ENCODE data around the gene SLC66A3.
A peak's percentile ranks its signal among the peaks of the same experiment; 100 is the strongest.

The SLC66A3 gene

GRCh38 chr2:11187083-11187619 is 31.9 kb downstream of the SLC66A3 start:
- peak; percentile 57 for DNase-seq (ENCODE audit: low read depth)
- Histone ChIP-seq H3K4me3 (ENCODE audit: low read length) (no peak overlapping the region), H3K9ac (ENCODE audit: low read length) (no peak overlapping the region), H3K4me1 (ENCODE audit: control insufficient read depth, insufficient read depth, low read length) (peaks cover 11% of the 10 kb centered on the region), H3K9me3 (ENCODE audit: control insufficient read depth, low read length) (no peaks in the 10 kb centered on the region), H3K27me3 (replicated peaks; ENCODE audit: control insufficient read depth, insufficient read depth, low read length) (no peaks in the 10 kb centered on the region), H3K36me3 (ENCODE audit: control insufficient read depth, insufficient read depth, low read length, severe bottlenecking) (peaks cover 87% of the 10 kb centered on the region)

- H3K4me1 ChIP-seq (ENCODE audit: control insufficient read depth, insufficient read depth, low read length) = peaks cover 16% of the 10 kb centered on the region
- no peaks in the 10 kb centered on the region for H3K9me3 ChIP-seq (ENCODE audit: control insufficient read depth, low read length)
- no peak for DNase-seq (ENCODE audit: low read depth)
- H3K9ac ChIP-seq (ENCODE audit: low read length) = no peak overlapping the region
- H3K36me3 ChIP-seq (ENCODE audit: control insufficient read depth, insufficient read depth, low read length, severe bottlenecking) = peaks cover 87% of the 10 kb centered on the region
- H3K4me3 ChIP-seq (ENCODE audit: low read length) = no peak overlapping the region
- H3K27me3 ChIP-seq (replicated peaks; ENCODE audit: control insufficient read depth, insufficient read depth, low read length) = no peaks in the 10 kb centered on the region
Observed at GRCh38 chr2:11187731-11188130, 32.5 kb downstream of the SLC66A3 start.

- H3K4me1 ChIP-seq (ENCODE audit: control insufficient read depth, insufficient read depth, low read length) = peaks cover 16% of the 10 kb centered on the region
- no peak overlapping the region for H3K9ac ChIP-seq (ENCODE audit: low read length)
- H3K27me3 ChIP-seq (replicated peaks; ENCODE audit: control insufficient read depth, insufficient read depth, low read length) = no peaks in the 10 kb centered on the region
- no peak overlapping the region for H3K4me3 ChIP-seq (ENCODE audit: low read length)
- H3K36me3 ChIP-seq (ENCODE audit: control insufficient read depth, insufficient read depth, low read length, severe bottlenecking) = peaks cover 100% of the 10 kb centered on the region
- DNase-seq (ENCODE audit: low read depth) = no peak
- no peaks in the 10 kb centered on the region for H3K9me3 ChIP-seq (ENCODE audit: control insufficient read depth, low read length)
Observed at GRCh38 chr2:11196246-11196645, 41.0 kb downstream of the SLC66A3 start.

GRCh38 chr2:11200651-11201050 is 45.4 kb downstream of the SLC66A3 start:
- Histone ChIP-seq H3K4me1 (ENCODE audit: control insufficient read depth, insufficient read depth, low read length) (peaks cover 26% of the 10 kb centered on the region), H3K9ac (ENCODE audit: low read length) (no peak overlapping the region), H3K4me3 (ENCODE audit: low read length) (no peak overlapping the region), H3K36me3 (ENCODE audit: control insufficient read depth, insufficient read depth, low read length, severe bottlenecking) (peaks cover 88% of the 10 kb centered on the region), H3K9me3 (ENCODE audit: control insufficient read depth, low read length) (no peaks in the 10 kb centered on the region), H3K27me3 (replicated peaks; ENCODE audit: control insufficient read depth, insufficient read depth, low read length) (no peaks in the 10 kb centered on the region)
- no peak for DNase-seq (ENCODE audit: low read depth)

GRCh38 chr2:11201969-11202368 is 46.7 kb downstream of the SLC66A3 start:
- H3K27me3 ChIP-seq (replicated peaks; ENCODE audit: control insufficient read depth, insufficient read depth, low read length) = no peaks in the 10 kb centered on the region
- peaks cover 88% of the 10 kb centered on the region for H3K36me3 ChIP-seq (ENCODE audit: control insufficient read depth, insufficient read depth, low read length, severe bottlenecking)
- no peak for DNase-seq (ENCODE audit: low read depth)
- no peak overlapping the region for H3K9ac ChIP-seq (ENCODE audit: low read length)
- peaks cover 24% of the 10 kb centered on the region for H3K4me1 ChIP-seq (ENCODE audit: control insufficient read depth, insufficient read depth, low read length)
- H3K9me3 ChIP-seq (ENCODE audit: control insufficient read depth, low read length) = no peaks in the 10 kb centered on the region
- H3K4me3 ChIP-seq (ENCODE audit: low read length) = no peak overlapping the region

- no peaks in the 10 kb centered on the region for H3K9me3 ChIP-seq (ENCODE audit: control insufficient read depth, low read length)
- peak overlapping the region; percentile 34 for H3K9ac ChIP-seq (ENCODE audit: low read length)
- H3K4me3 ChIP-seq (ENCODE audit: low read length) = peak overlapping the region; percentile 48
- H3K4me1 ChIP-seq (ENCODE audit: control insufficient read depth, insufficient read depth, low read length) = peaks cover 24% of the 10 kb centered on the region
- H3K27me3 ChIP-seq (replicated peaks; ENCODE audit: control insufficient read depth, insufficient read depth, low read length) = no peaks in the 10 kb centered on the region
- peak; percentile 45 for DNase-seq (ENCODE audit: low read depth)
- peaks cover 86% of the 10 kb centered on the region for H3K36me3 ChIP-seq (ENCODE audit: control insufficient read depth, insufficient read depth, low read length, severe bottlenecking)
Observed at GRCh38 chr2:11203480-11203879, 48.2 kb downstream of the SLC66A3 start.

GRCh38 chr2:11208083-11208482 is 52.8 kb downstream of the SLC66A3 start:
- H3K9me3 ChIP-seq (ENCODE audit: control insufficient read depth, low read length) = no peaks in the 10 kb centered on the region
- peaks cover 31% of the 10 kb centered on the region for H3K4me1 ChIP-seq (ENCODE audit: control insufficient read depth, insufficient read depth, low read length)
- no peak overlapping the region for H3K9ac ChIP-seq (ENCODE audit: low read length)
- no peak for DNase-seq (ENCODE audit: low read depth)
- H3K36me3 ChIP-seq (ENCODE audit: control insufficient read depth, insufficient read depth, low read length, severe bottlenecking) = peaks cover 86% of the 10 kb centered on the region
- no peak overlapping the region for H3K4me3 ChIP-seq (ENCODE audit: low read length)
- H3K27me3 ChIP-seq (replicated peaks; ENCODE audit: control insufficient read depth, insufficient read depth, low read length) = no peaks in the 10 kb centered on the region

GRCh38 chr2:11212645-11213044 is 57.4 kb downstream of the SLC66A3 start:
- peaks cover 95% of the 10 kb centered on the region for H3K36me3 ChIP-seq (ENCODE audit: control insufficient read depth, insufficient read depth, low read length, severe bottlenecking)
- H3K4me1 ChIP-seq (ENCODE audit: control insufficient read depth, insufficient read depth, low read length) = peaks cover 21% of the 10 kb centered on the region
- no peaks in the 10 kb centered on the region for H3K9me3 ChIP-seq (ENCODE audit: control insufficient read depth, low read length)
- no peak overlapping the region for H3K4me3 ChIP-seq (ENCODE audit: low read length)
- H3K9ac ChIP-seq (ENCODE audit: low read length) = no peak overlapping the region
- H3K27me3 ChIP-seq (replicated peaks; ENCODE audit: control insufficient read depth, insufficient read depth, low read length) = no peaks in the 10 kb centered on the region
- DNase-seq (ENCODE audit: low read depth) = no peak

- DNase-seq (ENCODE audit: low read depth) = no peak
- peaks cover 95% of the 10 kb centered on the region for H3K36me3 ChIP-seq (ENCODE audit: control insufficient read depth, insufficient read depth, low read length, severe bottlenecking)
- no peak overlapping the region for H3K4me3 ChIP-seq (ENCODE audit: low read length)
- no peaks in the 10 kb centered on the region for H3K9me3 ChIP-seq (ENCODE audit: control insufficient read depth, low read length)
- peaks cover 21% of the 10 kb centered on the region for H3K4me1 ChIP-seq (ENCODE audit: control insufficient read depth, insufficient read depth, low read length)
- no peak overlapping the region for H3K9ac ChIP-seq (ENCODE audit: low read length)
- no peaks in the 10 kb centered on the region for H3K27me3 ChIP-seq (replicated peaks; ENCODE audit: control insufficient read depth, insufficient read depth, low read length)
Observed at GRCh38 chr2:11213090-11213638, 57.9 kb downstream of the SLC66A3 start.

- H3K9me3 ChIP-seq (ENCODE audit: control insufficient read depth, low read length) = no peaks in the 10 kb centered on the region
- no peak overlapping the region for H3K4me3 ChIP-seq (ENCODE audit: low read length)
- H3K4me1 ChIP-seq (ENCODE audit: control insufficient read depth, insufficient read depth, low read length) = peaks cover 21% of the 10 kb centered on the region
- H3K36me3 ChIP-seq (ENCODE audit: control insufficient read depth, insufficient read depth, low read length, severe bottlenecking) = peaks cover 97% of the 10 kb centered on the region
- no peaks in the 10 kb centered on the region for H3K27me3 ChIP-seq (replicated peaks; ENCODE audit: control insufficient read depth, insufficient read depth, low read length)
- H3K9ac ChIP-seq (ENCODE audit: low read length) = no peak overlapping the region
- no peak for DNase-seq (ENCODE audit: low read depth)
Observed at GRCh38 chr2:11213975-11214374, 58.7 kb downstream of the SLC66A3 start.

GRCh38 chr2:11214770-11215169 is 59.5 kb downstream of the SLC66A3 start:
- no peak for DNase-seq (ENCODE audit: low read depth)
- no peak overlapping the region for H3K4me3 ChIP-seq (ENCODE audit: low read length)
- H3K9me3 ChIP-seq (ENCODE audit: control insufficient read depth, low read length) = no peaks in the 10 kb centered on the region
- no peak overlapping the region for H3K9ac ChIP-seq (ENCODE audit: low read length)
- H3K4me1 ChIP-seq (ENCODE audit: control insufficient read depth, insufficient read depth, low read length) = peaks cover 21% of the 10 kb centered on the region
- peaks cover 97% of the 10 kb centered on the region for H3K36me3 ChIP-seq (ENCODE audit: control insufficient read depth, insufficient read depth, low read length, severe bottlenecking)
- no peaks in the 10 kb centered on the region for H3K27me3 ChIP-seq (replicated peaks; ENCODE audit: control insufficient read depth, insufficient read depth, low read length)

GRCh38 chr2:11215407-11215806 is 60.1 kb downstream of the SLC66A3 start:
- no peak for DNase-seq (ENCODE audit: low read depth)
- Histone ChIP-seq H3K9ac (ENCODE audit: low read length) (no peak overlapping the region), H3K9me3 (ENCODE audit: control insufficient read depth, low read length) (no peaks in the 10 kb centered on the region), H3K27me3 (replicated peaks; ENCODE audit: control insufficient read depth, insufficient read depth, low read length) (no peaks in the 10 kb centered on the region), H3K4me1 (ENCODE audit: control insufficient read depth, insufficient read depth, low read length) (peaks cover 21% of the 10 kb centered on the region), H3K36me3 (ENCODE audit: control insufficient read depth, insufficient read depth, low read length, severe bottlenecking) (peaks cover 97% of the 10 kb centered on the region), H3K4me3 (ENCODE audit: low read length) (no peak overlapping the region)
